ENCODE results near the gene RCSD1.

- TF ChIP-seq JUN (CRISPR knock-in tag; IDR thresholded peaks at IDR 0.05) (no peak), MAX (CRISPR knock-in tag; IDR thresholded peaks at IDR 0.05) (no peak), NFYB (CRISPR knock-in tag; conservative IDR thresholded peaks at IDR 0.05; ENCODE audit: low read depth) (no peak), CTCF (IDR thresholded peaks at IDR 0.05) (no peak), CBFB (CRISPR knock-in tag; IDR thresholded peaks at IDR 0.05; ENCODE audit: low read depth) (no peak), USF2 (CRISPR knock-in tag; IDR thresholded peaks at IDR 0.05) (no peak), USF1 (CRISPR knock-in tag; IDR thresholded peaks at IDR 0.05) (no peak), CREB1 (CRISPR knock-in tag; IDR thresholded peaks at IDR 0.05) (no peak), TP53 (CRISPR knock-in tag; IDR thresholded peaks at IDR 0.05) (no peak), NR3C1 (CRISPR knock-in tag; conservative IDR thresholded peaks at IDR 0.05; ENCODE audit: low read depth) (no peak), RELA (CRISPR knock-in tag; IDR thresholded peaks at IDR 0.05; ENCODE audit: borderline replicate concordance) (no peak), ZNF671 (CRISPR knock-in tag; IDR thresholded peaks at IDR 0.05) (no peak)
Observed at GRCh38 chr1:167651161-167651693, 21.2 kb downstream of the RCSD1 start.

Measured in WTC11 (cell line).